HCT116 (cell line): ENCODE results near the gene TNFRSF18.
"Not testable (repeated sequence)": the region's sequence is repeated elsewhere in the genome, so short reads cannot be mapped to it uniquely, and the experiment has no call there.

ENCODE experiments used
- CEBPB ChIP-seq: IDR thresholded peaks from 2 replicates; pipeline ENCODE4 v1.6.1; 2012; ENCODE audit warnings: low read depth
- CTCF ChIP-seq, 3 experiments: fragments of 200-600 bp in 1 of 3; sonication (generic) in 1 of 3; IDR thresholded peaks in 2 of 3; conservative IDR thresholded peaks in 1 of 3; 2 replicates each; pipeline ENCODE4 v1.5.1; 2012 to 2017; ENCODE audit warnings: low read depth in 2 of 3, low read length in 2 of 3, antibody characterized with exemption in 1 of 3, borderline replicate concordance in 1 of 3, control low read depth in 1 of 3, mild to moderate bottlenecking in 1 of 3, mixed read lengths in 1 of 3, mixed run types in 1 of 3, moderate library complexity in 1 of 3; ENCODE audit not compliant: insufficient read depth in 1 of 3
- ELF1 ChIP-seq: IDR thresholded peaks from 2 replicates; pipeline ENCODE4 v1.6.1; 2012; ENCODE audit warnings: low read depth, borderline replicate concordance
- EZH2 ChIP-seq: fragments of 200-600 bp; sonication (generic); IDR thresholded peaks from 2 replicates; pipeline ENCODE4 v1.6.1; 2017; ENCODE audit warnings: antibody characterized with exemption, mixed run types
- EZH2phosphoT487 ChIP-seq: fragments of 200-600 bp; IDR thresholded peaks from 2 replicates; pipeline ENCODE4 v1.6.1; 2018; ENCODE audit warnings: antibody characterized with exemption, borderline replicate concordance
- FOSL1 ChIP-seq: IDR thresholded peaks from 2 replicates; pipeline ENCODE4 v1.6.1; 2012; ENCODE audit warnings: low read depth
- JUND ChIP-seq: IDR thresholded peaks from 2 replicates; pipeline ENCODE4 v1.6.1; 2012
- POLR2A ChIP-seq: IDR thresholded peaks from 2 replicates; pipeline ENCODE4 v1.7.0; 2011; ENCODE audit warnings: borderline replicate concordance; ENCODE audit not compliant: insufficient read depth, insufficient read length; ENCODE audit errors: extremely low read depth
- RAD21 ChIP-seq: IDR thresholded peaks from 2 replicates; pipeline ENCODE4 v1.6.1; 2012; ENCODE audit warnings: low read depth, mild to moderate bottlenecking
- REST ChIP-seq: IDR thresholded peaks from 2 replicates; pipeline ENCODE4 v1.6.1; 2012; ENCODE audit warnings: low read depth
- TCF7L2 ChIP-seq: IDR thresholded peaks from 2 replicates; pipeline ENCODE4 v1.7.0; 2011; ENCODE audit warnings: borderline replicate concordance, inconsistent platforms; ENCODE audit not compliant: insufficient read depth, insufficient read length; ENCODE audit errors: extremely low read depth
- TF ChIP-seq, protein P1 (sequence below): IDR thresholded peaks from 2 replicates; pipeline ENCODE4 v1.6.1; 2012
- TF ChIP-seq, protein P2 (sequence below): IDR thresholded peaks from 2 replicates; pipeline ENCODE4 v1.6.1; 2011; ENCODE audit warnings: mild to moderate bottlenecking, low read length, moderate library complexity; ENCODE audit not compliant: insufficient replicate concordance; ENCODE audit errors: extremely low read depth

DNA sequence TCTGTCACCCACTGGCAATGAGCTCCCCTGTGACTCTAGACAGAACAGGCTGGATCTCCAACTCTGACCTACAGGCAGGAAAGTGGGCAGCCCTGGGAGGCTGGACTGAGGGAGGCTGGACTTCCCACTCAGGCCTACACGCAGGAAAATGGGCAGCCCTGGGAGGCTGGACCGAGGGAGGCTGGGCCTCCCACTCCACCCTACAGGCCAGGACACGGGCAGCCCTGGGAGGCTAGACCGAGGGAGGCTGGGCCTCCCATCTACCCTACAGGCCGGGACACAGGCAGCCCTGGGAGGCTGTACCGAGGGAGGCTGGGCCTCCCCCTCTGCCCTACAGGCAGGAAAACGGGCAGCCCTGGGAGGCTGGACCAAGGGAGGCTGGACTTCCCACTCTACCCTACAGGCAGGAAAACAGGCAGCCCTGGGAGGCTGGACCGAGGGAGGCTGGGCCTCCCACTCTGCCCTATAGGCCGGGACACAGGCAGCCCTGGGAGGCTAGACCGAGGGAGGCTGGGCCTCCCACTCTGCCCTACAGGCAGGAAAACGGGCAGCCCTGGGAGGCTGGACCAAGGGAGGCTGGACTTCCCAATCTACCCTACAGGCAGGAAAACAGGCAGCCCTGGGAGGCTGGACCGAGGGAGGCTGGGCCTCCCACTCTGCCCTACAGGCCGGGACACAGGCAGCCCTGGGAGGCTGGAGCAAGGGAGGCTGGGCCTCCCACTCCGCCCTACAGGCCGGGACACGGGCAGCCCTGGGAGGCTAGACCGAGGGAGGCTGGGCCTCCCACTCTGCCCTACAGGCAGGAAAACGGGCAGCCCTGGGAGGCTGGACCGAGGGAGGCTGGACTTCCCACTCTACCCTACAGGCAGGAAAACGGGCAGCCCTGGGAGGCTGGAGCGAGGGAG, 41.9 kb upstream of the TNFRSF18 start:
- TF ChIP-seq POLR2A; CTCF (IDR thresholded peaks at IDR 0.05 in 2 of 3, conservative IDR thresholded peaks at IDR 0.05 in 1 of 3; ENCODE audit: borderline replicate concordance in 1 of 3, insufficient read depth in 1 of 3, low read depth in 2 of 3, low read length in 2 of 3); EZH2phosphoT487; CEBPB; RAD21; EZH2; ELF1; TCF7L2; REST; JUND; FOSL1: not testable (repeated sequence)
- TF ChIP-seq, protein P1, sequence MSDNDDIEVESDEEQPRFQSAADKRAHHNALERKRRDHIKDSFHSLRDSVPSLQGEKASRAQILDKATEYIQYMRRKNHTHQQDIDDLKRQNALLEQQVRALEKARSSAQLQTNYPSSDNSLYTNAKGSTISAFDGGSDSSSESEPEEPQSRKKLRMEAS, result not testable (repeated sequence)
- TF ChIP-seq, protein P2, sequence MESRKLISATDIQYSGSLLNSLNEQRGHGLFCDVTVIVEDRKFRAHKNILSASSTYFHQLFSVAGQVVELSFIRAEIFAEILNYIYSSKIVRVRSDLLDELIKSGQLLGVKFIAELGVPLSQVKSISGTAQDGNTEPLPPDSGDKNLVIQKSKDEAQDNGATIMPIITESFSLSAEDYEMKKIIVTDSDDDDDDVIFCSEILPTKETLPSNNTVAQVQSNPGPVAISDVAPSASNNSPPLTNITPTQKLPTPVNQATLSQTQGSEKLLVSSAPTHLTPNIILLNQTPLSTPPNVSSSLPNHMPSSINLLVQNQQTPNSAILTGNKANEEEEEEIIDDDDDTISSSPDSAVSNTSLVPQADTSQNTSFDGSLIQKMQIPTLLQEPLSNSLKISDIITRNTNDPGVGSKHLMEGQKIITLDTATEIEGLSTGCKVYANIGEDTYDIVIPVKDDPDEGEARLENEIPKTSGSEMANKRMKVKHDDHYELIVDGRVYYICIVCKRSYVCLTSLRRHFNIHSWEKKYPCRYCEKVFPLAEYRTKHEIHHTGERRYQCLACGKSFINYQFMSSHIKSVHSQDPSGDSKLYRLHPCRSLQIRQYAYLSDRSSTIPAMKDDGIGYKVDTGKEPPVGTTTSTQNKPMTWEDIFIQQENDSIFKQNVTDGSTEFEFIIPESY, result not testable (repeated sequence)
